Activated T-cell treated with anti-CD3 and anti-CD28 coated beads, Interleukin-2, amount 50 U/mL, for 24 hours (primary cell): ENCODE data around the gene C16orf74.

Source experiments
- DNase-seq: peaks from one replicate; pipeline ENCODE4 v3.0.0-alpha.2; 2020
- H3K27ac Mint-ChIP-seq: 2 replicates; pipeline ENCODE4 v1.8.0; 2020; ENCODE audit warnings: mild to moderate bottlenecking, mixed read lengths
- H3K27me3 Mint-ChIP-seq: 2 replicates; pipeline ENCODE4 v1.8.0; 2020; ENCODE audit warnings: mixed read lengths
- H3K36me3 Mint-ChIP-seq: 2 replicates; pipeline ENCODE4 v1.8.0; 2020; ENCODE audit warnings: low read depth, mixed read lengths
- H3K4me1 Mint-ChIP-seq: 2 replicates; pipeline ENCODE4 v1.8.0; 2020; ENCODE audit warnings: low read depth, mixed read lengths
- H3K4me3 Mint-ChIP-seq: 2 replicates; pipeline ENCODE4 v1.8.0; 2020; ENCODE audit warnings: mild to moderate bottlenecking, moderate library complexity, mixed read lengths
- H3K9me3 Mint-ChIP-seq: 2 replicates; pipeline ENCODE4 v1.8.0; 2020; ENCODE audit warnings: mixed read lengths

Gene C16orf74

DNA sequence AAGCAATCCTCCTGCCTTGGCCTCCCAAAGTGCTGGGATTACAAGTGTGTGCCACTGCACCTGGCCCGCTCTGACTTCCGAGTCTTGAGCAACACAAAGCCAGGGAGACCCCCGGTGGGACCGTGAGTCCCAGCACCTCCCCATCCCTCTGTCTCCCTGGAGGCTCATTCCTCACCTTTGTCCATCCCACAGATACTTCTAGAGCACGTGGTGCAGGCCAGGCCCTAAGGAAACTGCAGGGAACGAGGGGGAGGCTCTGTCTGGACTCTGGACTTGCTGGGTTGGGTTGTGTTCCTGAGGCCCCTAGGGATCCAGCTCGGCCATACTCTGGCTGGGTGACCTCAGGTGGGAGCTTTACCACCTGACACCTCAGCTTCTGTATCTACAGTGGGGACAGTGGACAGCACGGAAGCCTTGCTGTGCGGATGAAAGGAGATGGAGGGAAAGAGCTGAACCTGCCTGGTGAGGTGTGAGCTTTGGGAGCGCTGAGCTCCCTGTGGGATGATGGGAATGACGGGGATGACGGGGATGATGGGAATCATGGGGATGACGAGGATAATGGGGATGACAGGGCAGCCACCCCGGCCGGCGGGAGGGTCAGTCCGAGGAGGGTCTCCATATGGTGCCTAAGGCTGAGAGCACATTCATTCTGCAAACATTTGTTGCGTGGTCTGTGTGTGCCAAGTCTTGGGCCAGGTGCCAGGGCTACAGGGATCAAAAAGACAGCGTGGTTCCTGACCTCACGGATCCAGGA is 26.6 kb downstream of the C16orf74 start:
- Mint-ChIP-seq H3K36me3 (no peaks in the 10 kb centered on the region), H3K27me3 (no peaks in the 10 kb centered on the region), H3K27ac (no peak overlapping the region)

DNA sequence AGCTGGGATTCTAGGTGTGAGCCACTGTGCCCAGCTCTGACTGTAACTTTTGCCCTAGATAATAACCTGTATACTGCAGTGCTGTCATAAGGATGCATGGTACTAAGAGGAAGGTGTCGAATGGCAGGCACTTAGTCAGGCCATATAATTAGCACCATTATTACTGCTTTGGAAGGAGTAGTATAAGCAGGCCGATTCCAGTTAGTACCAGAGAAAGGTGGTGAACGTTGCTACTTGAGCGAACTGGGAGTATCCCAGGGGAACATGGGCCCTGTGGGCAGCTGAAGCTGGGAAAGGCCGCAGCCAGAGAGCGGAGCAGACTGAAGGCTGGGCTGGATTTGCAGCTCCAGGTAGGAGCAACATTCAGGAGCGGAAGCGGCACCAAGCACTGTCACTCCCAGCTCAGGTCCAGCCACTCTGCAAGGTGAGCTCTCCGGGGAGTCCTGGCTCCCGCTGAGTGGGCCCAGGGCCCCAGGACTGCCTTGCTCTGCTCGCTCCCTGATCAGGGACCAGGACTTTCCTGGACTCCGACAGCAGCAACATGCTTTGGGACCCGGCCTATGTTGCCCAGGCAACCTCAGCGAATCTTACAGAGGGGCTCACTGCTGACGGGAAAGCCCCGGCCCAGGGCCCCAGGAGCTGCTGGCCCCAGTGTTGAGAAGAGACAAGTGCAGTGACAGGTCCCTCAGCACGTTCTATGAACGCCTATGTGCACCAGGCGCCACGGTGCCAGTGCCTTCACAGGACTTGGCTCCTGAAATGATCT is 28.6 kb downstream of the C16orf74 start:
- H3K9me3 Mint-ChIP-seq, result no peaks in the 10 kb centered on the region
- H3K4me1 Mint-ChIP-seq, result peaks cover 2% of the 10 kb centered on the region
- H3K27me3 Mint-ChIP-seq, result no peaks in the 10 kb centered on the region
- no peak overlapping the region for H3K27ac Mint-ChIP-seq
- H3K4me3 Mint-ChIP-seq, result no peak overlapping the region
- no peaks in the 10 kb centered on the region for H3K36me3 Mint-ChIP-seq
- DNase-seq, result no peak

More for the DNA sequence above, 26.6 kb downstream of the C16orf74 start:
- no peak for DNase-seq
- no peaks in the 10 kb centered on the region for H3K4me1 Mint-ChIP-seq
- H3K9me3 Mint-ChIP-seq, result no peaks in the 10 kb centered on the region
- H3K4me3 Mint-ChIP-seq, result no peak overlapping the region

DNA sequence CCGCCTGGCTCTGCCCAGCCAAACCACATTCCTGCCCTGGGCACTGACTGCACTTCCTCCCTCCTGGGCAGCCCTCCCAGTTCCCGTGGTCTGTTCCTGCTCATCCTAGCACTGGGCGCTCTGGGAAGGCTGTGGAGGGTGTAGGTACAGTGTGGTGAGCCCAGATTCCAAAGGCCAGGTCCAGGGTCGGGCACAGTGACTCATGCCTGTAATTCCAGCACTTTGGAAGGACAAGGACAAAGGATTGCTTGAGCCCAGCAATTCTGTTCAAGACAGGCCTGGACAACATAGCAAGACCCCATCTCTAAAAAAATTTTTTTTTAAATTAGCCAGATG is 30.6 kb downstream of the C16orf74 start:
- H3K27ac Mint-ChIP-seq, result no peak overlapping the region
- no peaks in the 10 kb centered on the region for H3K9me3 Mint-ChIP-seq

DNA sequence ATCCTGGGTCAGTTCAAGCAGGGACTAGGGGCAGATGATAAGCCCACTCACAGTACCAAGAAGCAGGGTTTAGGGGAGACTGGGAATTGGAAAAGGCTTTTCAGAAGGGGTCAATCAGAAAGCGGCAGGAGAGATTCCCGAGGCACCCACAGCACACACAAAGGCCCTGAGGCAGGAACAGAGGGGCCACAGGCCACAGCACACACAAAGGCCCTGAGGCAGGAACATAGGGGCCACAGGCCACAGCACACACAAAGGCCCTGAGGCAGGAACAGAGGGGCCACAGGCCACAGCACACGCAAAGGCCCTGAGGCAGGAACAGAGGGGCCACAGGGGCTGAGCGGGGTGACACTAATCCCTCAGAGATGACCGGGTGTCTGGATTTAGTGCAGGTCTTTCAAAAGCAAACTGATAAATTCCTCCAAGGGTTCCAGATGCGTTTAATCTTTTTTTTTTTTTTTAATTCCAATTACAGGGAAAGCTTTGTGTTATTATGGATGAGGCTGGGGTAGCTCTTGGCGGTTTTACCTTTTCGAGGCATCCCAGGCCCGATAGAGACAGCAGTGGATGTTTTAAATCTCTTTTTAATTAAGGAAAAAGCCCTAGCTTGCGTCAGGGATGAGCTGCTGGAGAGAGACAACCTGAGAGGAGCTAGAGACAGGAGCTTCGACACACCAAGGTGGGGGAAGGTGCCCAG is 31.1 kb downstream of the C16orf74 start:
- DNase-seq, result no peak
- Mint-ChIP-seq H3K4me3 (no peak overlapping the region), H3K36me3 (no peaks in the 10 kb centered on the region), H3K4me1 (peaks cover 6% of the 10 kb centered on the region), H3K9me3 (no peaks in the 10 kb centered on the region), H3K27ac (no peak overlapping the region), H3K27me3 (peaks cover 2% of the 10 kb centered on the region)

More for the DNA sequence above, 30.6 kb downstream of the C16orf74 start:
- DNase-seq, result no peak
- Mint-ChIP-seq H3K27me3 (no peaks in the 10 kb centered on the region), H3K4me1 (peaks cover 6% of the 10 kb centered on the region), H3K36me3 (no peaks in the 10 kb centered on the region), H3K4me3 (no peak overlapping the region)

DNA sequence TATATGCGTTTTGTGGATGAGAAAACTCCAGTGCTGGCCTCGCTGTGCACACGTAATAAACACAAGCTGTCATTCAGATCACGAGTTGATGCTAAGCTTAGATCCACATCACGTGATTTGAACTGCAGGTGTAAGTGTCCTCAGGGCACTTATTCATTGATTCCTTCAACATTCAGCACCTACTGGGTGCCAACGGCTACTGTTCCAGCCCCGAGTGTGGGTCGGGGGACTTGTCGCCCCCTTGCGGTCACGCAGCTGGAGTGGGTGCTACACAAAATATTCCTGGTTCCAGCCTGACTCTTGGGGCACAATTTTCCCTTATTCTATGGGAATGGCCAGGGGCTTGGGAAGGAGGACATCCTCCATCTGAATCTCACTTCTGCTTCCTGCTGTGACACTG is 32.2 kb downstream of the C16orf74 start:
- no peak overlapping the region for H3K27ac Mint-ChIP-seq
- peaks cover 2% of the 10 kb centered on the region for H3K27me3 Mint-ChIP-seq
- H3K9me3 Mint-ChIP-seq, result no peaks in the 10 kb centered on the region
- DNase-seq, result no peak
- H3K4me3 Mint-ChIP-seq, result no peak overlapping the region
- no peaks in the 10 kb centered on the region for H3K36me3 Mint-ChIP-seq
- peaks cover 6% of the 10 kb centered on the region for H3K4me1 Mint-ChIP-seq

DNA sequence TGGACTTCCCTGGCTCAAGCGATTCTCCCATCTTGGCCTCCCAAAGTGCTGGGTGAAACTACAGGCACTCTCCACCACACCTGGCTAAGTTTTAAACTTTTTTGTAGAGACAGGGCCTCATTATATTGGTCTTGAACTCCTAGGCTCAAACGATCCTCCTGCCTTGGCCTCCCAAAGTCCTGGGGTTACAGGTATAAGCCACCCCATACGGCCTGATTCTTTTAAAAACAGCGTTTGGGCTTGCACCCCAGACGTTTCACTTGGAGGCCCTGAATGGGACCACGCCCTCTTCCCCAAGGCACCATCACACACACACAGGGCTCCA is 32.8 kb downstream of the C16orf74 start:
- H3K4me3 Mint-ChIP-seq, result no peak overlapping the region
- no peaks in the 10 kb centered on the region for H3K9me3 Mint-ChIP-seq
- H3K27ac Mint-ChIP-seq, result no peak overlapping the region

DNA sequence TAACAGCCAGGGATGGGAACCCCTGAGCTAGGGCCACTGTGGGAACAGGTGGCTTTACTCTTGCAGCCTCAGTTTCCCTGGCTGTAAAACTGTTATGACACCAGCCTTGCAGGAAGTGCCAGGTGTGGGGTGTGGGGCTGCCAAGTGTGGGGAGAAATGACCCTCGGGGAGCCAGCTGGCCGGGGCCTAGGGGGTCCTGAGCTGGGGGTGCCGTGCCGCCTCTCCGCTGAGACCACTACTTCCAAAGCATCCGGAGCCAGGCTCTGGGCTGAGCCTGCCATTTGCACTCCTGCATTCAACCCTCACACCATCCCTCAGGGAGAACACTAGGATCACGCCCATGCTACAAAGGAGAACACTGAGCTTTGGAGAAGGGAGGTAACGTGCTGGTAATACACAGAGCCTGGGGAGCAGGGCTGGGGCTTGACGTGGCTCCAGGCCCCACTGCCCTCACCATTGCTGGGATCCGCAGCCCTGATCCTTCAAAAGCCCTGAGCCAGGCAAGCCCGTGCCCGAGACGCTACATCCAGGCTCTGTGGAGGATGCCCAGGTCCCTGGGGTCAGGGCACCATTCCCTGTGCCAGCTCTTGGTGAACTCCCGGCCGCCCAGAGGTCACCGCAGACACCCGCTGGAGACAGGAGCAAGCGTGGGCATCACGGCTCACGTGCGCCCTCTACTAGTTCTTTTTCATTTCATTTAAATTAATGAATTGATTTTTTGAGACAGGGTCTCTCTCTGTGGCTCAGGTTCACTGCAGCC is 33.3 kb downstream of the C16orf74 start:
- Mint-ChIP-seq H3K36me3 (peaks cover 2% of the 10 kb centered on the region), H3K4me3 (no peak overlapping the region), H3K27me3 (peaks cover 2% of the 10 kb centered on the region), H3K27ac (no peak overlapping the region), H3K4me1 (peaks cover 6% of the 10 kb centered on the region), H3K9me3 (no peaks in the 10 kb centered on the region)
- peak; percentile 66 for DNase-seq

More for the DNA sequence above, 32.8 kb downstream of the C16orf74 start:
- Mint-ChIP-seq H3K4me1 (peaks cover 6% of the 10 kb centered on the region), H3K27me3 (peaks cover 2% of the 10 kb centered on the region), H3K36me3 (no peaks in the 10 kb centered on the region)
- no peak for DNase-seq

DNA sequence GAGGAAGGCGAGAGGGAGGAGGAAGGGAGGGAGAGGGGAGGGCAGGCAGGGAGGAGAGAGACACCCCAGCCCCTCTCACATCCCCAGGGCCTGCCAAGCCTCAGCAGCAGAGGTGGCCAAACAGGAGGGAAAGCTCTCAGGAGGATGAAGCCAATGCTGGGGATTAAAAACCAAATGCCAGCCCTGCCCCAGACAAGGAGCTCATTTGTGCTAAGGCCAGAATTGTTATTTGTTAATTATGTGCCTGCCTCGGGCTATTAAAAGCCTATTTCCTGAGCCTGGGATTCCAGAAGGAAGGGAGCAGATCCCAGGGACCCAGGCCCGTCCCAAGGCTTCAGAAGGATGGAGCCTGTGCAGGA is 34.2 kb downstream of the C16orf74 start:
- Mint-ChIP-seq H3K4me1 (peaks cover 6% of the 10 kb centered on the region), H3K36me3 (peaks cover 2% of the 10 kb centered on the region), H3K9me3 (peaks cover 4% of the 10 kb centered on the region), H3K27me3 (peaks cover 2% of the 10 kb centered on the region), H3K27ac (no peak overlapping the region), H3K4me3 (no peak overlapping the region)
- no peak for DNase-seq

DNA sequence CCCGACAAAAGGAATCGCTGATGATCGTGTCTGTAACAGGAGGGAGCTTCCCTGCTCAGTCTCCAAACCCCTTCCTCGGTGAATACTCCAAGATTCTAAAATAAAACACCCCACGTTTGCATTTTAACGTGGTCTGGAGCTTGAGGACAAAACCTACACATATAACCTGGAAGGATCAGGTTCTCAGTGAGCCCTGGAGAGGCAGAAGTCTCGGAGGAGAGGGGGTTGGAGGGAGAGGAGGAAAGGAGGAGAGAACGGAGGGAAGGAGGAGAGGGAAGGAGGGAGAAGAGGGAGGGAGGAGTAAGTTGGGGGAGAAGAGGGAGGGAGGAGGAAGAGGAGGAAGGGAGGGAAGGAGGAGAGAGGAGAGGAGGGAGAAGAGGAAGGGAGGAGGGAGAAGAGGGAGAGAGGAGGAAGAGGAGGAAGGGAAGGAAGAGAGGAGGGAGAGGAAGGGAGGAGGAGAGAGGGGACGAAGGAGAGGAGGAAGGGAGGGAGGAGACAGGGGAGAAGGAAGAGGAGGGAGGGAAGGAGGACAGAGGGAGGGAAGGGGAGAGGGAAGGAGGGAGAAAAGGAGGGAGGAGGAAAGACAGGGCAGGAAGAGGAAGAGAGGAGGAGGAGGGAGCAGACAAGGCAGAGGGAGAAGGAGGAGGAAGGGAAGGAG is 34.7 kb downstream of the C16orf74 start:
- Mint-ChIP-seq H3K27me3 (peaks cover 2% of the 10 kb centered on the region), H3K4me3 (no peak overlapping the region), H3K27ac (no peak overlapping the region), H3K36me3 (peaks cover 2% of the 10 kb centered on the region), H3K9me3 (peaks cover 4% of the 10 kb centered on the region), H3K4me1 (peaks cover 6% of the 10 kb centered on the region)
- no peak for DNase-seq

DNA sequence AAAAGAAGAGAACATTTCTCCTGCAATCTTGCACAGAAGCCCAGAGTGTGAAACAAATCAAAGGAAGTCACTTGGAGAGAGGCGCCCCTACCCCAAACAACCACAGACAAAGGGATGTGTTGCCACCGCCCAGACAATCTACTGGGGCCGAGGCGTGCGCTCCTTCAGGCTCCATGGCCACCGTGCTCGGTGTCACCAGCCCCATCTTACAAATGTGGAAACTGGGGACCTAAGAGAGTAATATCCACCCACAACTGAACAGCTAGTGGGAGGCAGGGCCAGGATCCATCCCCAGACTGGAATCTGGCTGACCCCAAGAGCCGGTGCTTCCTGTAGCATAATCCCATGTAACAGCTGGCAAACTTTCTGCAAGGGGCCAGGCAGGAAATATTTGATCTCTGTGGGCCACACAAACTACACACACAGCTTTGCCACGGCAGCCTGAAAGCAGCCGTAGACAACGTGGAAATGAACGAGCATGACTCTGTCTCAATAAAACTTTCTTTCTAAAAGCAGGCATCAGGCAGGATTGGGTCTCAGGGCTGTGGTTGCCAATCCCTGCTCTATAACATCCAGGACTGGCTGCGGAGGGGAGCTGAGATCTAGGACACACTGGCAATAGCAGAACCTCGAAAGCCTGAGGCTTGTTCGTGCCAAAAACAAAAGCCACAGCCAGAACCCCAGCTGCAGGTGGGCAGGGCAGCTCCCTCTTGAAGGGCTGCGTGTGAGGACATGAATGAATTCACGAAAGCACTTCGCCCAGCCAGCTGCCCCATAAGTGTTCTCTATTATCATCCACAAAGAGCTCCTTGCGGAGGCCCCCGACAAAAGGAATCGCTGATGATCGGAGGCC is 35.5 kb downstream of the C16orf74 start:
- H3K27ac Mint-ChIP-seq, result no peak overlapping the region
- DNase-seq, result no peak

DNA sequence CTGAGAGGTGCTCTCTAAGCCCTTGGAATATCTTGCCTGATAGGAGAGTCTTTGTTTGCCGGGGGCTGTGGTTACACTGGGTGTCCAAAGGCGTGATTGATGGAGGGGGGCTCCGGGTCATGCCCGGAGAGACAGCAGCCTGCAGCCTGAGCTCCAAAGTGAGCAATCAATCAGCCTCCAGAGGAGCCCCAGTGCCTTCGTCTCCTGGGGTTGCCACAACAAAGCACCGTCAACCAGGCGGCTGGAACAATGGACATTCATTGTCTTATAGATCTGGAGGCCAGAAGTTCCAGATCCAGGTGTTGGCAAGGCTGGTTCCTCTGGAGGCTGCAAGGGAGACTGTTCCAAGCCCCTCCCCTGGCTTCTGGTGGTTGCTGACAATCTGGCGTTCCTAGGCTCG is 38.1 kb downstream of the C16orf74 start:
- Mint-ChIP-seq H3K27ac (no peak overlapping the region), H3K36me3 (peaks cover 2% of the 10 kb centered on the region), H3K9me3 (peaks cover 4% of the 10 kb centered on the region), H3K27me3 (peaks cover 2% of the 10 kb centered on the region), H3K4me3 (no peak overlapping the region), H3K4me1 (peaks cover 6% of the 10 kb centered on the region)
- DNase-seq, result no peak

More for the DNA sequence above, 35.5 kb downstream of the C16orf74 start:
- Mint-ChIP-seq H3K4me1 (peaks cover 6% of the 10 kb centered on the region), H3K9me3 (peaks cover 4% of the 10 kb centered on the region), H3K27me3 (peaks cover 2% of the 10 kb centered on the region), H3K36me3 (peaks cover 2% of the 10 kb centered on the region), H3K4me3 (no peak overlapping the region)

DNA sequence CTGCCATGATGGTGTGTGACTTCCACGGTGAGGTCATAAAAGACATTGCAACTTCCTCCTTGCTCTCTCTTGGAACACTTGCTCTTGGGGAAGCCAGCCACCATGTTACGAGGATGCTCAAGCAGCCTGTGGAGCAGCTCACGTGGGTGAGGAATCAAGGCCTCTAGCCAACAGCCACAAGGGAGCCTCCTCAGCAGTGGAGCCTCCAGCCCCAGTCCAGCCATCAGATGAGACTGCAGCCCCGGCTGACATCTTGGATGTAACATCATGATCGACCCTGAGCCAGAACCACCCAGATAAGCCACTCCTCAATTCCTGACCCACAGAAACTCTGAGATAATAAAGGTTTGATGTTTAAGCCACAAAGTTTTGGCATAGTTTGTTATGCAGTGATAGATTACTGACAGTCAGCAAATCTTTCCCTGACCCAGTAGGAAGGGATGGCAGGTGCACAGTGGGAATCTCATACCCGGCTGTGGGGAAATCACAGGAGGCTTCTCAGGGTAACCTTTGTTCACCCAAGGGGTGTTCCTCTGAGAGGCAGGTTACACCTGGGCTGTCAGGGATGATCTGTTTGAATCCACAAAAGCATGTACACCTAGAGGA is 38.8 kb downstream of the C16orf74 start:
- peaks cover 4% of the 10 kb centered on the region for H3K9me3 Mint-ChIP-seq
- DNase-seq, result no peak
- H3K27ac Mint-ChIP-seq, result no peak overlapping the region
- no peak overlapping the region for H3K4me3 Mint-ChIP-seq
- peaks cover 2% of the 10 kb centered on the region for H3K36me3 Mint-ChIP-seq
- peaks cover 5% of the 10 kb centered on the region for H3K4me1 Mint-ChIP-seq
- peaks cover 2% of the 10 kb centered on the region for H3K27me3 Mint-ChIP-seq

DNA sequence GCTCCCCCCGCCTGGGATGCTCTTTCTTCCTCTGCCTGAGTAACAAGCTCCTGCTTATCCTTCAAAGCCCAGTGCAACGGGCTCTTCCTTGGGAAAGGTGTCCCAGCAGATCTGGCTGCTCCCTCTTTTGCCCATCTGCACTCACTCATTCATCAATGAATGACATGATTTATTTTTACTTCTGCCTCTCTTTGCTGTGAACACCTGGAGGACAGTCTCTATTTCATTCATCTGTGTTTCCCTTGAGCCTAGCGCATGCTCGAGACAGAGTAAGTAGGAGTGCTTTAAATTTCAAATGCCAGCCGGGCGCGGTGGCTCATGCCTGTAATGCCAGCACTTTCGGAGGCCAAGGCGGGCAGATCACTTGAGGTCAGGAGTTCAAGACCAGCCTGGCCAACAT is 40.2 kb downstream of the C16orf74 start:
- no peak for DNase-seq
- Mint-ChIP-seq H3K4me3 (no peak overlapping the region), H3K9me3 (peaks cover 4% of the 10 kb centered on the region), H3K27ac (no peak overlapping the region), H3K4me1 (peaks cover 4% of the 10 kb centered on the region), H3K27me3 (peaks cover 2% of the 10 kb centered on the region), H3K36me3 (peaks cover 2% of the 10 kb centered on the region)
